GM19455 (cell line): ENCODE measurements around the gene COPG1.
A peak's percentile ranks its signal among the peaks of the same experiment; 100 is the strongest.
"Not testable (repeated sequence)": the region's sequence is repeated elsewhere in the genome, so short reads cannot be mapped to it uniquely, and the experiment has no call there.

ENCODE experiments used
- ATAC-seq: cut with Tn5 transposase; IDR thresholded peaks from one replicate; pipeline ENCODE4 v1.9.1; 2021; ENCODE audit not compliant: unreplicated experiment

The COPG1 gene

DNA sequence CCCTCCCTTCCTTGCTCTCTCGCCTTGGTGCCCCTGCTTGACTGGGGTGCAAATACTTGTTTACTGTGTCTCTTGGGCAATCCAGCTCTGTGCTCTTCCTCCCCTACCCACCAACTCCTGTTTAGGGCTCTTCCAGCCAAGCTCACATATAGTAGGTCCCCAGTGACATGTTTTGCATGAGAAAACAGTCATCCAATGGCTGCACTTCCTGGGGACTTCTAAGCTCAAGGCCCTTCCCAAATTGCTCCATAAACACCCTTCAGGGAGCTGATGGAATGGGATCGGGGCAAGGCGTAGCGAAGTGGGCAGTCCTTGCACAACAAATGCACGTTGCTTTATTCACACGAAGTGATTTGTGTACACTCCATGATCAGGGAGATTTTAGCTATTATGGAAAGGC lies 9.4 kb upstream of the COPG1 start:
- no peak for ATAC-seq

DNA sequence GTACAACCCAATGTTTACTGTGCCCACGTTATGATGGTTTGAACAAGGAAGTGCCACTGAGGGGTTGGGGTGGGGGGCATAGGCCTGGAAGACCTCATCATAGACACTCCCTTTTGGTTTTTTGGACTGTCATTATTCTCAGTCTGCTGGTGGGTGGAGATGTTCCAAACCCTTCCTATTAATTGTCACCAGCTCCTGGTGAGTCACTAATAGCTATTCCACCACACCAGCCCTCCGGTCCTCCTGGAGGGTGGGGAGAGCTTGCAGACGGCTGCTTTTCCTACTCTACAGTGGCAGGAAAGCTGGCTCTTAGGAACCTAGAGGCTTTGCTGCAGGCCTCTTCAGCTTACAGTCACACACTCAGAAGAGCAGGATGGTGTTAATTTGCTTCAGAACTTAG lies 9.0 kb upstream of the COPG1 start:
- no peak for ATAC-seq

DNA sequence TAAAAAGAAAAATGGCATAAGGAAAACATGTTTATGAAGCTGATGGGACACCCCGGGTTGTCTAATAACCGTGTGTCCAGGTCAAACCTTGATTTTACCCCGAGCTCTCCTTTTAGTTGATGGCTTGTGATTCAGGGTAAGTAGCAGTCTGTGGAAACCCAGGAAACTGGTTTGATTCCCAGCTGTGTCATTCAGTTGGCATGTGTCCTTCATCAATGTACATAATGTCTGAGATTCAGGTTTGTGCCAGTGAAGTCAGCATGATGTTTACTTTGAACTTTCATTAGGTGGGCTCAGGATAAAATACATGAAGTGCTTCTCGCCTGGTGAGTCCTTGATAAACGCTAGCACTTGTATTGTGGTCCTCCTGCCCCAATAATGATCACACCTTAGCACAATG lies 4.3 kb upstream of the COPG1 start:
- ATAC-seq: no peak

DNA sequence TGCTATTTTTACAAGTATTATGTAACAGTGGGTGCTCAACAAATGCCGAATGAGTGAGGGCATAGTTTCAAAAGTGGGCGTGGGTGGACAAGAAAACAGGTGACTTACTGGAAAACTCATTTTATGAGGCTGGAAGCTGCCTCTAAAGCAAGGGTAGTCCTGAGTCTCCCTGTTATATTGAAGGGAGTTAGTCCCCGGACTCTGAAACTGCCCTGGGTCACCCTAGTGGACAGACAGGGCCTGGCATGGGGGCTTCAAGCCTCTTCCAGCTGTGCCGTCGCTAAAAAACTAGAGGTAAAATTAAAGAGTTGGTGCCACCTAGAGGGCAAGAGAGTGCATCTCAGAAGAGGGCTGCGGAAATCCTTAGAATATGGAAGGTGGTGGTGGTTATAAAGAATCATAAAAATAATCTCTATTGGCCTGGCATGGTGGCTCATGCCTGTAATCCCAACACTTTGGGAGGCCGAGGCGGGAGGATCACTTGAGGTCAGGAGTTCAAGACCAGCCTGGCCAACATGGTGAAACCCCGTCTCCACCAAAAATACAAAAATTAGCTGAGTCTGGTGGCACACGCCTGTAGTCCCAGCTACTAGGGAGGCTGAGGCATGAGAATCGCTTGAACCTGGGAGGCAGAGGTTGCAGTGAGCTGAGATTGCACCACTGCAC lies 3.6 kb upstream of the COPG1 start:
- peak; percentile 64 for ATAC-seq

DNA sequence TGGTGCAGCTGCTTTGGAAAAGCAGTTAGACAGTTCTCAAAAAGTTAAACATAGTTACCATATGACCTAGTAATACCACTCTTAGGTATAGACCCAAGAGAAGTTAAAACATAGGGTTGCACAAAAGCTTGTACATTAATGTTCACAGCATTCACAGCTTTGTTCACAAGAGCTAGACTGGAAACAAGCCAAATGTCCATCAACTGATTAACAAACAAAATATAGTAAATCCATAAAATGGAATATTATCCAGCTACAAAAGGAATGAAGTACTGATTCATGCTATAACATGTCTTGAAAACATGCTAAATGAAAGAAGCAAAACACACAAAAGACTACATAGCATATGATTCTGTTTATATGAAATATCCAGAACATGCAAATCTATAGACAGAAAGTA lies 2.8 kb upstream of the COPG1 start:
- no peak for ATAC-seq

DNA sequence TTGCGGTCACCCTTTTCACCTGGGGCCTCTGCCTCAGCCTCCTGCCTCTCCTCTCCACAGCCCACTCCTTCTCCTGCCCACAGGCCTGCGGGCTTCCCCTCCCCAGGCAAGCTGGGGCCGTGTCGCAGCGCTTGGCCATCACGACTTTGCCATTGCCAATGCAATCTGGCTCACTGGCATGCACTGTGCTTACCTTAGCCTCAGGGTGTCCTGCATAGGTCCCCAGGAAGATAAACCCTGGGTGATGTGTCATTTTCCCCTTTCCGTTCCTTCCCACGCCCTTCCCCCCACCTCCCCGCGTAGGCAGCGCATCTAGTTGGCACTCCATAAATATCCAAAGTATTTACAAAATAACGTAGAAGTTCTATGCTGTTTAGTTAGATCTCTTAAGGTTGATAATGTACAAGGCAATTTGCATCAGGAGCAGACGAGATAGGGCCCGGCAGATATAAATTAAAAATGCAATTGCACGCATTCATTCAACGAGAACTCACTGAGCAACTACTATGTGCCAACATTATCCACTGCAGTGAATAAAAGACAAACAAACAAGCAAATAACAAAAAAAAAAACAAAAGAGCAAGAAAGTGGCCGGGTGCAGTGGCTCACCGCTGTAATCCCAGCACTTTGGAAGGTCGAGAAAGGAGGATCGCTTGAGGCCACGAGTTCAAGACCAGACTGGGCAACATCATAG lies 973 bp upstream of the COPG1 start:
- no peak for ATAC-seq

DNA sequence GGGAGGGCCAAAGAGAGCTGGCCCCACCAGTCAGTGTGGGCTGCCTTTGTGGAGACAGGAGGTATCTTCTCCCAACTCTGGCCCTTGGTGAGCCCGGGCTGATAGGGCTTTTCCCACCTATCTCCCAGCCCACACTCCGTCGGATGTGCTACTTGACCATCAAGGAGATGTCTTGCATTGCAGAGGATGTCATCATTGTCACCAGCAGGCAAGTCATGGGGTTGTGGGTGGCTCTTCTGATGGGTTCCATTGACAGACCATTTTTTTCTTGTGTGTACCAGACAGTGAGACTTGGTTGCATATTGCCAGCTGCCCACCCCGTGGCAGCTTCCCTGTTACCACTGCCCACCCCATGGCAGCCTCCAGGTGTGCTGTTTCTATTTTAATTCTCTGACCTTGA lies 3.3 kb downstream of the COPG1 start:
- no peak for ATAC-seq

DNA sequence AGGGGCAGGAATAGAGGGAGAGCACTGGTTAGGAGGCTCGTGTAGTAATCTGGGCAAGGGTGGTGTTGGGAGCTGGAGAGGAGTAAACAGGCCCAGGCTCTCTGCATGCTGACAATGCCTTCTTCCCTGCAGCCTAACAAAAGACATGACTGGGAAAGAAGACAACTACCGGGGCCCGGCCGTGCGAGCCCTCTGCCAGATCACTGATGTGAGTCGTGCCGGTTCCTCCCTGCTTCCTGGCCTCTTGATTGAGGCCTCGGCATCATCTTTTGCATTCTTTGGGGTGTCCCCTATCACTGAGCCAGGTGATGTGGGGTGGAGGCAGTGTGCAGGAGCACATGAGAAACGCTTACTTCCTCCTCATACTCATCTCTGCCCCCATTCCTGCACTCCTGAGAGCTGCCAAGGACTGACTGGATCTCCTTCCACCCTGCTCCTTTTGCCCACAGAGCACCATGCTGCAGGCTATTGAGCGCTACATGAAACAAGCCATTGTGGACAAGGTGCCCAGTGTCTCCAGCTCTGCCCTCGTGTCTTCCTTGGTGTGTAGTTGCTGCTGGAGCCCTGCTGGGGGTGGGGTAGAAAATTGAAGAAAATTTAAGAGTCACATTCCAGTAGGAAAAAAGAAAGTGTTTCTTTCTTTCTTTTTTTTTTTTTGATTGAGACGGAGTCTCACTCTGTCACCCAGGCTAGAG lies 5.3 kb downstream of the COPG1 start:
- no peak for ATAC-seq

DNA sequence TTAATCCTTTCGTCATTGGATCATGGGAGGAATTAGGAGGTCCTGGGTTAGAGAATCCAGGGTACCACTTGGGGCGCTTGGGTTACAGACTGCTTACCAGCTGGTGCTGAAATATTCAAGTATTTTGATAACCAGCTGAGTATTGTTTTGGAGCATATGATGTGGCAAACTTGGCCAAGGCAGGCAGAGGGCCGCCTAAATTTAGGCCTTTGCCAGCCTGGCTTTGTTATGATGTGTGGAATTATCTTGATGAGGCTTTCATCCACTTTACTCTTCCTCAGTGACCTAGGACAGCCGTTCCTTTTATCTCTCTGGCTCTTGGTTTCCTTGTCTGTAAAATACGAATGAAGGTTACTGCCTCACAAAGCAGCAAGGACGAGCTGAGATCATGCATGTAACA lies 6.9 kb downstream of the COPG1 start:
- ATAC-seq: no peak

DNA sequence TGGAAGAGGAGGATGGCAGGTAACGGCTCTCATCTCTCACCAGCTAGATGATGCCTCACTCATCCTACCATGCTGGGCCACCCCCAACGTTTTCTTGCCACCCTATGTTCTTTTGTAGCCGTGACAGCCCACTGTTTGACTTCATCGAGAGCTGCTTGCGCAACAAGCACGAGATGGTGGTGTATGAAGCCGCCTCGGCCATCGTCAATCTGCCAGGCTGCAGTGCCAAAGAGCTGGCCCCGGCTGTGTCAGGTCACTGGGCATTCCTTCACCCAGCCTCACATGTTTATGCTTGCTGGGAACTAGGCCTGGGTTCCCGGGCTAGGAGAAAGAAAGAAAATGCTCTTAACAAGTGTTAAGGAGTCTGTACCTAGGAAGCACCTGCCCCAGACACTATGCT lies 8.2 kb downstream of the COPG1 start:
- ATAC-seq: no peak

DNA sequence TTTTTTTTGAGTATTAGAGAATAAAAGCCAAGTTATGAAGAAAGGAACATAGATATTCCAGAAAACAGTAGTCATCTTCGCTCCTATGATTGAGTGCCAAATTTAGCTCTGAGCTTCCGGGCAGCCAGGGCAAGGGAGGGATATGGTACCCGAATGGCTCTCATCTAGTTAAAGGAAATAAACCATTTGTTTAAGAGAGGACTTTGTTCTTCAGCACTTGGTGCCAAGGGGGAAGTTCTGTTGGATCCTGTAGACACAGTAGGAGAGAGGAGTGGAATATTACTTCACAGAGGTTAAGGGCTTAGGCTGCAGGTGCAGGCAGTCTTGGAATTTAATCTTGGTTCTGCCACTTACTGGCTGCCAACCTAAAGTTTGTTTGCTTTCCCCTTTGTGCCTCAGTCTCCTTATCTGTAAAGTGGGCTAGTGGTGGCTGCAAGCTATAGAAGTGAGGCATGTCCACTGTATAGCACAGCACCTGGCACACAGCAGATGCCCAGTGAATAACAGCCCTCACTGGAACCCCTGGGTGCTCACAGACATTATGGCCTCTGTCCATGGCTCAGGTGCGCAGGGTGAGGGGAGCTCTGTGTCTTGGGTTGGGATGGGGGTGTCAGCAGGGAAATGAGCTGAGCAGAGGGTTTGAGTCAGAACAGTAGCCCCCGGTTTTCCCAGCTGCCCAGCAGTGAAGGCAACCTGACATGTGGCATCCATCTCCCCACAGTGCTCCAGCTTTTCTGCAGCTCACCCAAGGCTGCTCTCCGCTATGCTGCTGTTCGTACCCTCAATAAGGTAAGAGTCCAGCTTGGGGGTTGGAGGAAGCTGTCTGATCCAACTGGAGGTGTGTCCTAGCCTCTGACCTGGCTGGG lies 10.4 kb downstream of the COPG1 start:
- no peak for ATAC-seq

DNA sequence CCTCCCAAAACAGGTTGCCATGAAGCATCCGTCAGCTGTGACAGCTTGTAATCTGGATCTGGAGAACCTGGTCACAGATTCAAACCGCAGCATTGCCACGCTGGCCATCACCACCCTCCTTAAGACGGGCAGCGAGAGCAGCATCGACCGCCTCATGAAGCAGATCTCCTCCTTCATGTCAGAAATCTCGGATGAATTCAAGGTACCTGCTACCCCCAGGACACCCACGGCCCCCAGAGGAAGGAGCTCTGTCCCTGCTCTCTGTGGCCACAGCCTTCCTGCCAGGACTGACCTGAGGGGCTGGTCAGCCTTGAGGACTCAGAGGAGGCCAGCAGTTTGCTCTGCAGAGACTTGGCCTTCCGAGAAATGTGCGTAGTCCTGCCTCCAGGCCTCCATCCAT lies 11.2 kb downstream of the COPG1 start:
- ATAC-seq: no peak

DNA sequence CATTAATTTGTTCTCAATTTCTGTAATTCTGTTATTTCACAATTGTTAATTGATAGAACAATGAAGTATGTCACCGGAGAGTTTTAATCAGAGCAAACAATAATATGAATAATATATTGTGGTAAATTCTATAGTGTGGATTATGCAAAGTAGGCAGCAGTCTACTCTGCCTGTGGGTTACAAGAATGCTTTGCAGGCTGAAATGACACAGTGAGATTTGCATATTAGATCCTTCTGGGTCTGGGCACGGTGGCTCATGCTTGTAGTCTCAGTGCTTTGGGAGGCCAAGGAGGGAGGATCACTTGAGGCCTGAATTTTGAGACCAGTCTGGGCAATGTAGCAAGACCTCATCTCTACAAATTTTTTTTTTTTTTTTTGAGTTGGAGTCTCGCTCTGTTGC lies 12.5 kb downstream of the COPG1 start:
- ATAC-seq: no peak

DNA sequence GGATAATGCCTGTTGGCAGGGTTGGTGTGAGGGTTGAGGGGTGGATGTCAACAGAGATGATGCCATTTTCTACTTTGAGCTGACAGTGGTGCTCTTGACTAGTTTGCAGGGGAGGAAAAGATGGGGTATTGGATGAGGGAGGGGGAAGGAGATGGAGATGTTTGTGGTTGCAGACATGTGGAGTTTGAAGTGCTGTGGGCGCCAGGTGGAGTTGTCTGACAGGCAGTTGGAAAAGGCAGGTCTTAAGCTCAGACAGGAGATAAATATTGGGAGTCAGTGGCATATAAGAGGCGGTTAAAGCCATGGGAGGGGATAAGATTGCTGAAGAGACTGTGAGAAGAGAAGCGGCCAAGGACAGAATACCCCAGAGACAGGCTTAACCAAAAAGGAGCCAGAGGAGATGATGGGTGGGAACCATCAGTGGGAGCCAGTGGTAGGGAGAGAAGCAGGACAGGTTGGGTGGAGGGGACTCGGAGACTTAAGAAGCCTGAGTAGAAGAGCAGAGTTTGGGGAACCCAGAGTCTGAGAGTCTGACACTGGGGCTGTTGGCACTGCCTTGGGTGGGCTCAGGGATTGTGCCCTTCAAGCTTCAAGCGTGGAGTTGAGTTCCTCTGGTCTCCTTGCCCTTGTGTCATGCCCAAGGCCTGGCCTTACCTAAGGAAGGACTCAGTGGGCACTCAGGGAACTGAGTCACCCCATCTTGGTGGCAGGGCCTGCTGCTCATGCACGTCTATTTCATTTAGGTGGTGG lies 13.9 kb downstream of the COPG1 start:
- no peak for ATAC-seq

DNA sequence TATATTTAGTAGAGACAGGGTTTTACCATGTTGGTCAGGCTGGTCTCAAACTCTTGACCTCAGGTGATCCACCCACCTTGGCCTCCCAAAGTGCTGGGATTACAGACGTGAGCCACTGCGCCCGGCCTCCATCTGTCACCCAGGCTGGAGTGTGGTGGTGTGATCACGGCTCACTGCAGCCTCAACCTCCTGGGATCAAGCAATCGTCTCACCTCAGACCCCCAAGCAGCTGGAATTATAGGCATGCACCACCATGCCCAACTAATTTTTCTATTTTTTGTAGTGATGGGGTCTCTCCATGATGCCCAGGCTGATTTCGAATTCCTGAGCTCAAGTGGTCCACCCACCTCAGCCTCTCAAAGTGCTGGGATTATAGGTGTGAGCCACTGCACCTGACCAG lies 15.6 kb downstream of the COPG1 start:
- ATAC-seq: not testable (repeated sequence)

DNA sequence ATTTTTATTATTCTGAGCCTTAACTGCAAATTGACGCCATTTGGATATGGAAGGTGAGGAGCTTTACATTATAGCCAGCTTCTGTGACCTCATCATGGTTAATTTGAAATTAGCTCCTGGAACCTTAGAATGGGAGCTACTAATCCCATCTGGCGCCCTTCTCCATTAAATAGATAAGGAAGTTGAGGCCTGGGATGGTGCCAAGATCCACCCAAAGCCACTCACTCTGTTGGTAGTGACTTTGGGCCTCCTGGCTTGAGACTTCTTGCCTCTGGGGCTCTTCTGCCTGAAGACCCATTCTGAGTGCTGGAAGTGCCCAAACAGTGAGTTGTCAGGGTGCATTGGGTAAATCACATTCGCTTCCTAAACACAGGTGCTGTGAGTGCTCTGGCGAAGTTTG lies 17.2 kb downstream of the COPG1 start:
- no peak for ATAC-seq

DNA sequence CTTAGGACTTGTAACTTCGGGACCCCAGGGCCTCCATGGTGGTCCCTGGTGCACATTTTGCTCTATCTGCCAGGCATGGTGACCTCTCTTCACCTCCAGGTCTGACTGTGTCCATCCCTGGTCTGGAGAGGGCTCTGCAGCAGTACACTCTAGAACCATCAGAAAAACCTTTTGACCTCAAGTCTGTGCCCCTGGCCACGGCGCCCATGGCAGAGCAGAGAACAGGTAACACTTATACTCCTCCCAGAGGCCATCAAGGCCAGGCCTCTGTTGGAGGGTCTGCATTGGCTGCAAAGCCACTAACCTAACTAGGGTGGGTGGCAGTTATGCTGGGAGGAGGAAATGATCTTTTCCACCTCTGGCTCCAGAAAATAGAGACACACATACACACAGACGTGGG lies 19.0 kb downstream of the COPG1 start:
- ATAC-seq: no peak

DNA sequence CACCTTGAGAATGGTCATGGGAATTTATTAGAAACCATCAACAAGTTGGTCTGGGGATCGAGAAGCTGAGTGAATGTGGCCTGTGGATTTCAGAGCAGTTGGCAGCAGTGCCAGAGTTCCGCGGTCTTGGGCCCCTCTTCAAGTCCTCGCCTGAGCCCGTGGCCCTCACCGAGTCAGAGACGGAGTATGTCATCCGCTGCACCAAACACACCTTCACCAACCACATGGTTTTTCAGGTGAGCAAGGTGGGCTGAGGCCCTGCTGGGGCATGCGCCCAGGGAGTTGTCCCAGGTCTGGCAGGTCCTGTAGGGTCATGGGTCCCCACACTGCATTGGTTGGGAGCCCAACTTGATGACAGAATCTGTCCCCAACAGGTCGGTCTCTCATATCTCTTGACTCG lies 22.3 kb downstream of the COPG1 start:
- no peak for ATAC-seq

DNA sequence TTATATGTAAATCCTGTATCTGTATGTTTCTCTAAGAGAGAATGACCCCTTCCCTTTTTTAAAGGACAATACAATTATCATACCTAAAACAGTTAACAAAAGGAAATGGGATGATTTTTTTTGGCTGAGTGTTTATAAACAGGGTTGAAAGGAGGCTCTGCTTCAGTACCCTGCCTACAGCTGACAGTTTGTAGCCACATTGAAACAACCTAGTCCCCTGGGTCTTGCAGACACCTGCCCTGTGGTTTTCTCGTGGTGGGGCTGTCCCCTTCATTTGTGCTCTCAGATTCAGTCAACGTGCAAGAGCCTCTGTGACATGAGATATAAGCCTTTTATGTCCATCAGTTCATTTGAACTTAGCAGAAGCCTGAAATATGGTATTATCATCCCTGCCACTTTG lies 27.0 kb downstream of the COPG1 start:
- ATAC-seq: peak; percentile 78

DNA sequence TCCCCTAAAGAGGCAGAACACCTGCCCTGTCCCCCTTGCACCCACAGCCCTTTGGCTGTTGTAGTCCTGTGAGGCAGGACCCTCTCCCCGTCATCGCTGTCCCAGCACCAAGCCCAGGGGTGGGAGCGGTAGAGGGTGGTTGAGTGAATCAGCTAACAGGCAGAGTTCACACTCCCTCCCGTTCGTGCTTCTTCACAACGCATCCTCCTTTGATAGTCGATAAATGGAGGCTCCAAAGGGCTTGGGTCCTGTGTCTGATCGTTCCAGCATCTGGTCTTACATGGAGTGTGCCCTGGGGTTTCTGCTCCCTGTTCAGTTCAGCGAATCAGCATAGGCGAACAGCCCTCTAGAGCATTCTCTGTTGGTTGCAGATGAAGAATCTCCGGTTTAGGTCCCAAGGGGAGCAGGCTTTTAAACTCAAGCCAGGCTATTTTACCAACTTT lies 28.4 kb downstream of the COPG1 start:
- ATAC-seq: no peak
